Dermis microvascular lymphatic vessel endothelial cell (primary cell): ENCODE data around the gene CEP350. TPM values are rescaled to one million over a fixed set of nuclear protein-coding genes. Genes with fewer than 3 reads are reported as not detected.

Experiments
- DNase-seq, 2 donors: peaks; one replicate each; pipeline versions ENCODE4 v3.0.0 to v3.0.0-alpha.2; 2010; ENCODE audit warnings: low read depth in 2 of 2
- total RNA-seq: library from RNA; depleted of rRNA; stranded (reverse); fragments of >200 nt; gene quantifications from 2 replicates; pipeline ENCODE4 v1.2.1, GENCODE V29; 2014

CEP350 gene
- total RNA-seq, 1 donor from 2014 or later = 41.5 TPM

GRCh38 chr1:180154325-180155181 lies 199.9 kb downstream of the CEP350 start, which contains the start of gene QSOX1:
Gene QSOX1 (plus strand): TSS chr1:180154869. CDS start chr1:180154908, 39 bp downstream.
- peak; percentile 65 to 88 for DNase-seq

- DNase-seq = peak in 1 of 2 donors; percentile 29
Measured at GRCh38 chr1:180155182-180155682, 200.6 kb downstream of the CEP350 start.

GRCh38 chr1:180156201-180156600 lies 201.6 kb downstream of the CEP350 start:
- no peak for DNase-seq

- no peak for DNase-seq
Measured at GRCh38 chr1:180156631-180157091, 202.1 kb downstream of the CEP350 start.

- DNase-seq = peak in 1 of 2 donors; percentile 17
Measured at GRCh38 chr1:180157108-180157507, 202.5 kb downstream of the CEP350 start.

GRCh38 chr1:180157576-180158057 lies 203.0 kb downstream of the CEP350 start:
- DNase-seq = peak in 1 of 2 donors; percentile 58

GRCh38 chr1:180158149-180159147 lies 203.8 kb downstream of the CEP350 start:
- no peak for DNase-seq

GRCh38 chr1:180160357-180160756 lies 205.7 kb downstream of the CEP350 start:
- DNase-seq = no peak

GRCh38 chr1:180163041-180163440 lies 208.4 kb downstream of the CEP350 start:
- no peak for DNase-seq

Other genes with a start within 250 kb of the CEP350 start
- 0.13 and 0.51 TPM in 2 replicates for gene FAM163A, start 211.5 kb upstream of the CEP350 start, total RNA-seq
- 59.4 and 75.0 TPM in 2 replicates for gene TOR1AIP2, start 77.0 kb upstream of the CEP350 start, total RNA-seq
- gene TOR1AIP1, start 72.5 kb upstream of the CEP350 start, total RNA-seq = 16.4 and 25.8 TPM in 2 replicates
- 47.9 and 69.3 TPM in 2 replicates for gene QSOX1, start 200.1 kb downstream of the CEP350 start, total RNA-seq